ENCODE measurements around the gene SPATC1L.

Gene SPATC1L

DNA sequence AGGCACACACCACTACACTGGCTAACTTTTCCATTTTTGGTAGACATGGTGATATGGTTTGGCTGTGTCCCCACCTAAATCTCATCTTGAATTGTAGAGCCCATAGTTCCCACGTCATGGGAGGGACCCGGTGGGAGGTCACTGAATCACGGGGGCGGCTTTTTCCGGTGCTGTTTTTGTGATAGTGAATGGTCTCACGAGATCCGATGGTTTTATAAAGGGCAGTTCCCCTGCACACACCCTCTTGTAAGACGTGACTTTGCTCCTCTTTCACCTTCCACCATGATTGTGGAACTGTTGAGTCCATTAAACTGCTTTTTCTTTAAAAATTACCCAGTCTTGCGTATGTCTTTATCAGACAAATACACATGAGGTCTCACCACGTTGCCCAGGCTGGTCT is 27.6 kb downstream of the SPATC1L start:
- peaks cover 8% of the 10 kb centered on the region for H3K27me3 Mint-ChIP-seq
- ATAC-seq = no peak
- no peak overlapping the region for H3K27ac Mint-ChIP-seq
- no peaks in the 10 kb centered on the region for H3K4me1 Mint-ChIP-seq
- H3K9me3 Mint-ChIP-seq = no peaks in the 10 kb centered on the region
- H3K36me3 Mint-ChIP-seq = no peaks in the 10 kb centered on the region
- no peak overlapping the region for H3K4me3 Mint-ChIP-seq

GRCh38 chr21:46156378-46156645 is 27.9 kb downstream of the SPATC1L start:
- Mint-ChIP-seq H3K9me3 (no peaks in the 10 kb centered on the region), H3K4me3 (no peak overlapping the region)

DNA sequence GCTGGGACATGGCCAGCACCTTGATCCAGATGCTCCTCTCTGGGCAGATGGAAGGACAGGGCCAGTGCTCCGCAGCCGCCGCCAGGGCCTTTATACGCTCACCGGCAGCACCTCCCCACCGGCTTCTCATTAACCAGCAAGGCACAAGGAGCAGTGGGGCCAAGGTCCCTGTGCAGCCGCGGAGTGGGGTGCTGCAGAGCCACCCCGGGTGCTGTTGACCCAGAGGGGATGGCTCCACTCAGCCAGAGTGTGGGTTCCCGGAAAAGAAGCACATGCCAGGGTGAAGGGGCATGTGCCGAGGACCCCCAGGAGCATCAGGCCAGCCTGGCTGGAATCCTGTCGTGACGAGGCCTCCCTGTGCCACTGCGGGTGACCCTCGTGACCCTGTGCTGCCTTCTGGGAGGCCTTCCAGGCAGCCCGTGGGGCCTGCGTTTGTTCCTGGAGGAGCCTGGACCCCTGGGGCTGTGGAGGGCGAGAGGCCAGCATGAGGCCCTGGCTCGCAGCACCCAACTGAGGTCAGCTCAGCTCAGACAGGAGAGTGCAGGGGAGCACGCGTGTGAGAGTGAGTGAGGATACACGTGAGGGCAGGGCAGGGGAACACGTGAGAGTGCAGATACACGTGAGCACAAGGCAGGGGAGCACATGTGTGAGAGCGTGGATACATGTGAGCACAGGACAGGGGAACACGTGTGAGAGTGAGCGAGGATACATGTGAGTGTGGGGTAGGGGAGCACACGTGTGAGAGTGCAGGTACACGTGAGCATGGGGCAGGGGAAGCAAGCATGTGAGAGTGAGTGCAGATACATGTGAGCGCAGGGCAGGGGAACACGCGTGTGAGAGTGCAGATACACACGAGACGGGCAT is 28.5 kb downstream of the SPATC1L start, which contains the start of gene FTCD:
Gene FTCD, minus strand, starts transcription at position 66 of the 864 bp plus-strand sequence. Its CDS starts 56 bp downstream, at position 10.
- Mint-ChIP-seq H3K4me3 (no peak within 1 kb of the TSS), H3K36me3 (no peaks in the 10 kb centered on the region), H3K27ac (no peak within 1 kb of the TSS), H3K4me1 (no peaks in the 10 kb centered on the region), H3K27me3 (peaks cover 8% of the 10 kb centered on the region), H3K9me3 (no peaks in the 10 kb centered on the region)
- no peak for ATAC-seq

More at GRCh38 chr21:46156378-46156645, 27.9 kb downstream of the SPATC1L start:
- H3K27me3 Mint-ChIP-seq = peaks cover 8% of the 10 kb centered on the region
- no peak overlapping the region for H3K27ac Mint-ChIP-seq
- no peaks in the 10 kb centered on the region for H3K4me1 Mint-ChIP-seq
- ATAC-seq = no peak
- no peaks in the 10 kb centered on the region for H3K36me3 Mint-ChIP-seq

- no peak for ATAC-seq
- Mint-ChIP-seq H3K36me3 (no peaks in the 10 kb centered on the region), H3K27ac (no peak overlapping the region), H3K4me1 (no peaks in the 10 kb centered on the region), H3K9me3 (no peaks in the 10 kb centered on the region), H3K27me3 (peaks cover 8% of the 10 kb centered on the region), H3K4me3 (no peak overlapping the region)
Observed at GRCh38 chr21:46154955-46155513, 29.2 kb downstream of the SPATC1L start.

DNA sequence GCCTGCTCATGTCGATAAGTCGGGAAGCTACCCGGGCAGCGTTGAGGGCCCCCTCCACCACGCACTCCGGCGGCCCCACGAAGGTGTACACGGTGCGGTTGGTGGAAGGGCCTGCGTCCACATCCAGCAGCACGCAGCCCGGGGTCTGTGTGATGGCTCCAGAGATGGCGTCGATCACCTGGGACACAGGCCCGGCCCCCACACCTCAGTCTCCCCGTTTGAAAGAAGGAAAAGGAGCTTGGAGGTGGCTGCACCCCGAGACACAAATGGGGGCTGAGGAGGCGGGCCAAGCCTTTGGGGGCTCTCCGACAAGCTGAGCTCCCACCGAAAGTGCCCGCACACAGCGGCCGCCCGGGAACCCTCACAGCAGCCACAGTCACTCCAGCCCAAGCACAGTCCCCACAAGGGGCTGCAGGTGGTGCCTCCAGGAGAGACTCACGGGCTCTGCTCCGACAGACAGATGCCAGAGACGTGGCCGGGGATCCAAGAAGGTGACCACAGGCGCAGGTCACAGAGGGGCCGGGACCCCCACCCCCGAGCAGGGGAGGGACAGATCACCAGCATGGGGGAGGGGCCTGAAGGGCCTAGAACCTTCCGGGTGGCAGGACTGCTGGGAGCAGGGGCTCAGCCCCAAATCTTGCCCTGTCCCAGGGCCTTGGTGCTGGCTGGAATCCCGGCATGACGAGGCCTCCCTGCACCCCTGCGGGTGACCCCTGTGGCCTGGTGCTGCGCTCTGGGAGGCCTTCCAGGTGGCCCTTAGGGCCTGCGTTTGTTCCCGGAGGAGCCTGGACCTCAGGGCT is 29.9 kb downstream of the SPATC1L start:
- H3K36me3 Mint-ChIP-seq = no peaks in the 10 kb centered on the region
- H3K9me3 Mint-ChIP-seq = no peaks in the 10 kb centered on the region
- no peak for ATAC-seq
- no peak overlapping the region for H3K27ac Mint-ChIP-seq
- peaks cover 8% of the 10 kb centered on the region for H3K27me3 Mint-ChIP-seq
- H3K4me1 Mint-ChIP-seq = no peaks in the 10 kb centered on the region
- H3K4me3 Mint-ChIP-seq = no peak overlapping the region

DNA sequence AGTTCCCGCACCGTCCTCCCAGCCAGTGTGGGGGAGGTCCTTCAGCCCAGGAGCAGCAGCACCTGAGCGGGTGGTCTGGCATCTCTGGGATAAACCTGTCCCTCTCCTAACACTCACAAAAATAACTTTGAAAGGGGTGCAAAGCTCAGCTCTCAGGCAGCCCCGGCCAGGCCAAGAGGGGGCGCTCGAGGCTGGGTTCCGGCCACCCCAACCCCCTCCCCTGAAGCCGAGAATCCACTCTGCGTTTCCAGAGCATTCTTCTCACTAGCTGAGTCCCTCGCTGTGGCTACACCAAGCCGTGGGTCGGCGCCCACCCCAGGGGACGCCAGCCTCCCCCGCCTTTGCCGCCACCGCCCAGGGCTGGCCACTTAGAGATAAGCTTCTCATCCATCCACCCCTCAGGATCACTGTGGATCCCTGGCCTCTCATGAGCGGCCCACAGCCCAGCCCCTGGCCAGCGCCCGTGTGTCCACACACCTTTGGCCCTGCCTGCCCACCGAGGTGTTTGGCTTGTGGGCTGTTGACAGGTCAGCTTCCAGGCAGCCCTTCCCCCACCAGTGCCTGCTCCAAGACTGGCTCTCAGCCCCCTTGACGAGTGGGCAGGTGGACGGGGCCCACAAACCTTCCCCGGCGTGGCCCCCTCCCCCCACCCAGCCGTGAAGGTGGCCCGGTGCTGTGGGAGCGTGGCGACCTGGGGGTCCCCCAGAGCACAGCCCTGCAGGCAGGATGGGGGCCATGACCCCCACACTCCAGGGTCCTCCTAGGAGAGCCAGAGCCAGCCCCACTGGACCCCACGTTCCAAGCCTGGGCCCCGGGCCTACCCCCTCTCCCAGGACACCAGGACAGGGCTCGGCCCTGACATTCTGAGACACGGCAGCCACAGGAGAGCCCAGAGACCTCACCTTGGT is 30.8 kb downstream of the SPATC1L start:
- Mint-ChIP-seq H3K4me1 (no peaks in the 10 kb centered on the region), H3K27ac (no peak overlapping the region), H3K9me3 (no peaks in the 10 kb centered on the region), H3K36me3 (no peaks in the 10 kb centered on the region), H3K27me3 (peaks cover 8% of the 10 kb centered on the region), H3K4me3 (no peak overlapping the region)
- no peak for ATAC-seq

DNA sequence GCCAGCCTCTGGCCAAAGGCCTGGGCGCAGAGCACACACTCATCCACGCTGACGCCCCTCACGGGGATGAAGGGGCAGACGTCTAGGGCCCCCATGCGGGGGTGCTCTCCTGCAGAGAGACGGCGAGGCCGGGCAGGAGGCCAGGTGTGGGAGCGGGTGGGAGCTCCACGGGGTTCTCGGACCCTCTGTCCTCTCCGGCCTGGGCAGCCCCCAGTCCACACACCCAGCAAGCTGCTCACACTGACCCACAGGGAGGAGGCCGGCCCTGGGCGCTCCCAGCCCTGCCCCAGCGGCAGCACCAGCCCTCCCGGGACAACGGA is 31.4 kb downstream of the SPATC1L start:
- no peaks in the 10 kb centered on the region for H3K4me1 Mint-ChIP-seq
- no peak overlapping the region for H3K4me3 Mint-ChIP-seq
- no peaks in the 10 kb centered on the region for H3K9me3 Mint-ChIP-seq
- no peak overlapping the region for H3K27ac Mint-ChIP-seq
- peaks cover 8% of the 10 kb centered on the region for H3K27me3 Mint-ChIP-seq
- ATAC-seq = no peak
- H3K36me3 Mint-ChIP-seq = no peaks in the 10 kb centered on the region

DNA sequence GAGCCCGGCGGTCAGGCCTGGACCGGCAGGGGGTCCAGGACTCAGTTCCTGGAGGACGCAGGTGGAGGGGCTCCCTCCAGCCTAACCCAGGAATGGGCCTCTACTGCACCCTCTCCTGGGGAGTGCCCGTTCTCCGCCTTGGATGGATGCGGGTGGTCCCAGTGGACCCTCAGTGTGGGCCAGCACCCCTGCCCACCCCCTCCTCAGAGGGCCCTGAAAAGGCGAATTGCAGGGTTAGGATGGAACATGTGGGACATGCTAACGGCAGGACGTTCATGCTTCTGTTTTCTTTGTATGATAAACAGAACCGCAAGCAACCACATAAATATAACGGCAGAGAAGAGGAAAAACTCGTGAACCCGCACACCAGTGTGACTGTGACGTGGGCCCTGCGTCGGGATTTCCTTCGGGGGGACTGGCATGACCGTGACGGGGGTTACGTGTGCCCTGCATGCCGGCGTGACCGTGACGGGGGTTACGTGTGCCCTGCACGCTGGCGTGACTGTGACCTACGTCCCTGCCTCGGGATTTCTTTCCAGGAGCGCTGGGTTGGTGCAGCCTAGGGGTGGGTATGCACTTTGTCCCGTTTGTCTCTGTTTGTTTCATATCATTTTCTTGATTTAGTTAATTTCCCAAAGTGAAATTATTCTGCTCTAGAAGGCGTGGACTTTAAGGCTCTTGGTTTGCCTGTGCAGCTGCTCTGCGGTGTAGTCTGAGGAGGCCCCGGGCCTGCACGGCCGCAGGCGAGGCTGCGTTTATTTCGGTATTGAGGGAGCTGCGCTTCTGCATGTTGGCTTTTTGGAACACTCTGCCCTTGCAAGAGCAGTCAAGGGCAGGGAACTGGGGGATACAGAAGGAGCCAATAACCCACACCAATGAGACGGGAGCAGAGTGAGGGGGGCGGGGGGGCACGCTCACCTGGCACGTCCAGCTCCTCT is 32.0 kb downstream of the SPATC1L start:
- no peak overlapping the region for H3K4me3 Mint-ChIP-seq
- H3K36me3 Mint-ChIP-seq = no peaks in the 10 kb centered on the region
- no peak for ATAC-seq
- H3K27me3 Mint-ChIP-seq = peaks cover 8% of the 10 kb centered on the region
- no peak overlapping the region for H3K27ac Mint-ChIP-seq
- H3K4me1 Mint-ChIP-seq = no peaks in the 10 kb centered on the region
- H3K9me3 Mint-ChIP-seq = no peaks in the 10 kb centered on the region

- H3K4me3 Mint-ChIP-seq = no peak overlapping the region
- ATAC-seq = no peak
- H3K27ac Mint-ChIP-seq = no peak overlapping the region
- no peaks in the 10 kb centered on the region for H3K36me3 Mint-ChIP-seq
- H3K4me1 Mint-ChIP-seq = no peaks in the 10 kb centered on the region
- H3K9me3 Mint-ChIP-seq = no peaks in the 10 kb centered on the region
- H3K27me3 Mint-ChIP-seq = peaks cover 8% of the 10 kb centered on the region
Observed at GRCh38 chr21:46151261-46151988, 32.8 kb downstream of the SPATC1L start.

DNA sequence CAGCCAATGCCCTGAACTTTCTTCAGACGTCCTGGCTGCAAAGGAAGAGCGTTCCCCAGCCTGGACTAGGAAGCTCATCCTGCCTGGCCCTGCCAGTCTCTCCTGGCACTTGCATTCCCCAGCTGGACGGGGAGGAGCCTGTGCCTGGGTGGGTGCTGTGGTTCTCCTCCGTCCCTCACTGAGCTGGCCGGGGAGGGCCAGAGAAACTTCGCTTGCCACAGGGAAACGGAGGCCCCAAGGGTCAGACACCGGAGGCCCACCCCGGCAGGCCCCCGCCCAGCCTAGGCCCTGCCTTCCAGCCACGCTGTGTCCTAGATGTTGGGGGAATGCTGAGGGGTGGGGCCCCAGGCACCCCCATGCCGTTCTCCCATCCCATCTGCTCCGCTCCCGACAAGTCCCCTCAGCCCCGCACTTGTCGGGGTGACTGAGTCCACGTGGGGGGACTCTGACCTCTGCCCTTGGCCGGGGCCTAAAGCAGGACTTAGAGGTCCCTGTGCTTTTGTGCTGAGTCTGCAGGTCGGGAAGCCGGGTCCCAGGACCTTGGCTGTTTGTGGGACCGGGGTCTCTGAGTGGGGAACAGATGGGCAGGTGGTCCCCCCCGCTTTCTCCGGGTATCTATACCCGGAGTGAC is 33.7 kb downstream of the SPATC1L start:
- peaks cover 8% of the 10 kb centered on the region for H3K27me3 Mint-ChIP-seq
- H3K4me3 Mint-ChIP-seq = no peak overlapping the region
- no peaks in the 10 kb centered on the region for H3K36me3 Mint-ChIP-seq
- H3K4me1 Mint-ChIP-seq = no peaks in the 10 kb centered on the region
- no peak overlapping the region for H3K27ac Mint-ChIP-seq
- ATAC-seq = no peak
- no peaks in the 10 kb centered on the region for H3K9me3 Mint-ChIP-seq

DNA sequence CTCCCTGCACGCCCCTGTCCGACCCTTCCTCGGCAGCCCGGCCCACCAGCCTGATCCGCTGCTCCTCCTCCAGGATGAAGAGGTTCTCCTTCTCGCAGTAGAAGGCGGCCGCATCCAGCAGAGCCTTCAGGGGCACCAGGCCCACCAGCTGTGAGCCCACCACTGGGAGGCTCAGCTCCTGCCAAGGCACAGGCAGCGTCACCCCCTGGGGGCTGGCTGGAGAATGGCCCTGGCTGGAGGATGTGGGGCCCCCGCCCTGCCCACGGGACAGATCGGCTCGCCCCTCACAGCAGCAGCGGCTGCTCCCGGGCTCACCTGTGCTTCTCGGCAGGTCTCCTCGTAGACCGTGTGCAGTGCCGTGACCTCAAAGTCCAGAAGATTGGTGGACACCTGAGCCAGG is 34.2 kb downstream of the SPATC1L start:
- Mint-ChIP-seq H3K9me3 (no peaks in the 10 kb centered on the region), H3K27me3 (peaks cover 8% of the 10 kb centered on the region), H3K4me1 (no peaks in the 10 kb centered on the region), H3K36me3 (no peaks in the 10 kb centered on the region), H3K27ac (no peak overlapping the region), H3K4me3 (no peak overlapping the region)
- no peak for ATAC-seq

DNA sequence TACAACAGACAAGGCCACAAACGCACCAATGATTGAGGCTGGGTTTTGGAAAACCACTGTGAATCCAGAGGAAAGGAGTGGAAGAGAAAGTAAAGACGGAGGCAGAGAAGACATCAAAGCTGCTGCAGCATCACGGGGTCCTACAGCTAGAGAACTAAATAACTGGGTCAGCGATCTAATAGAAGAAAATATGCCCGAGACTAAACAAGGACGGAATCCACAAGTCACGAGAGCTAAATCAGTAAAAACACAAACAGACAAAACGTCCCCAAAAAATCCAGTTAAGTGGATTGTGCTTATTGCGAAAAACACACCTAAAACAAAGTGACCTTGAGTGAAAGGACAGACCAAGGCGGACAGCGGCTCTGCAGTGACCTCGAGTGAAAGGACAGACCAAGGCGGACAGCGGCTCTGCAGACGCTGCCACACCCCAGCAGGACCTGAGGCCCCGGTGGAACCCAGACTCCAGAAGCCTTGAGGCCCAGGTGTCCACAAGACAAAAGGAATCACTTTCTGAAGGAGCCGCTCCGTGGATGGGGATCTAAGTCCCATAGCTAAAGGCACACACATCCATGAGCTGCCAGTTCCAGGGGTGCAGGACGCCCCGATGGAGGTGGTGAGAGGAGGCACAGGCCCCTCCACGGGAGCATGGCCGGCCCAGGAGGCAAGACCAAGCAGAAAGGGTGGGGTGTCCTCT is 34.9 kb downstream of the SPATC1L start:
- ATAC-seq = no peak
- Mint-ChIP-seq H3K4me1 (peaks cover 6% of the 10 kb centered on the region), H3K4me3 (no peak overlapping the region), H3K36me3 (no peaks in the 10 kb centered on the region), H3K27me3 (peaks cover 8% of the 10 kb centered on the region), H3K27ac (no peak overlapping the region), H3K9me3 (no peaks in the 10 kb centered on the region)

DNA sequence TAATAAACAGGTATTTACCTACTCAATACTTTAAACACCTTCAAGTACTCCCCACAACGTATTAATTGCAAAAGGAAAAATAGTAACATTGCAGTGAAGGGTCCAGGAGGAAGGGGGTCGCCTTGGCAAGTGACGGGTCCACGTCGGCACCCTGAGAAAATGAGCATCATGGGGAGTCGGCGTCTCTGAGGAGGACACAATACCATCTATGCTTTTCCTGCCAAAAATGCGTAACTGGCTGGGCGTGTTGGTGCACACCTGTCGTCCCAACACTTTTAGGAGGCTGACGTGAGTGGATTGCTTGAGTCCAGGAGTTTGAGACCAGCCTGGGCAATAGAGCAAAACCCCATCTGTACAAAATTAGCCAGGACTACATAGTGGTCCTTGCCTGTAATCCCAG is 36.2 kb downstream of the SPATC1L start:
- Mint-ChIP-seq H3K9me3 (no peaks in the 10 kb centered on the region), H3K4me3 (no peak overlapping the region), H3K27me3 (peaks cover 8% of the 10 kb centered on the region), H3K27ac (no peak overlapping the region), H3K36me3 (no peaks in the 10 kb centered on the region), H3K4me1 (peaks cover 15% of the 10 kb centered on the region)
- no peak for ATAC-seq
